IMR-90 (cell line): Measurements from ENCODE around the gene KCTD5. TPM values are rescaled to one million over a fixed set of nuclear protein-coding genes. Genes with fewer than 3 reads are reported as not detected.
A peak's percentile ranks its signal among the peaks of the same experiment; 100 is the strongest.

Experiments used
- ATAC-seq: fragments of 200-7000 bp; cut with Tn5 transposase; 2 replicates; pipeline ENCODE4 v1.9.1; 2020; ENCODE audit warnings: low read depth, mild to moderate bottlenecking, moderate library complexity
- BruUV-seq: library from RNA; stranded (reverse); fragments of 400-500 nt; replicated peaks from 2 replicates; lab custom pipeline; 2021; lab: Mats Ljungman, UMichigan
- CTCF ChIA-PET: fragments of 300-600 bp; formaldehyde crosslinking; extraction: SDS; loops from one replicate; lab custom pipeline; 2021; ENCODE audit warnings: antibody characterized with exemption; lab: Yijun Ruan, JAX
- POLR2A ChIA-PET: fragments of 300-600 bp; sonication (Branson Sonifier 250); formaldehyde crosslinking; loops from one replicate; lab custom pipeline; 2022; ENCODE audit warnings: antibody characterized with exemption; ENCODE audit not compliant: unreplicated experiment; lab: Charles Lee
- DNase-seq: peaks from one replicate; pipeline ENCODE4 v3.0.0; 2013
- H2AFZ ChIP-seq: replicated peaks from 2 replicates; pipeline ENCODE3; 2013; ENCODE audit warnings: low read length, mild to moderate bottlenecking; ENCODE audit not compliant: poor library complexity
- H2AK5ac ChIP-seq: 2 replicates; pipeline ENCODE4 v1.6.1; 2013; ENCODE audit warnings: low read depth, low read length, inconsistent platforms
- H2AK9ac ChIP-seq: replicated peaks from 2 replicates; pipeline ENCODE3; 2013; ENCODE audit warnings: mild to moderate bottlenecking, low read depth, low read length, moderate library complexity; ENCODE audit not compliant: poor library complexity
- H2BK120ac ChIP-seq: 2 replicates; pipeline ENCODE4 v1.6.1; 2013; ENCODE audit warnings: low read depth, low read length, inconsistent platforms
- H2BK15ac ChIP-seq: 3 replicates; pipeline ENCODE4 v1.6.1; 2013; ENCODE audit warnings: low read depth, low read length, inconsistent platforms
- H2BK20ac ChIP-seq: 2 replicates; pipeline ENCODE4 v1.6.1; 2013; ENCODE audit warnings: low read depth, mild to moderate bottlenecking, inconsistent platforms, low read length, moderate library complexity
- H2BK5ac ChIP-seq: 2 replicates; pipeline ENCODE4 v1.6.1; 2013; ENCODE audit warnings: mild to moderate bottlenecking, low read depth, low read length, inconsistent platforms; ENCODE audit not compliant: poor library complexity, severe bottlenecking
- H3K14ac ChIP-seq: replicated peaks from 2 replicates; pipeline ENCODE4 v1.6.1; 2013; ENCODE audit warnings: low read depth, low read length, inconsistent platforms
- H3K18ac ChIP-seq: 2 replicates; pipeline ENCODE4 v1.6.1; 2013; ENCODE audit warnings: low read depth, low read length, control low read depth
- H3K23ac ChIP-seq: 2 replicates; pipeline ENCODE4 v1.6.1; 2013; ENCODE audit warnings: low read depth, low read length, inconsistent platforms
- H3K27ac ChIP-seq: 2 replicates; pipeline ENCODE4 v1.5.1; 2013; ENCODE audit warnings: mild to moderate bottlenecking, control low read depth, low read length; ENCODE audit not compliant: insufficient read depth
- H3K27me3 ChIP-seq: 2 replicates; pipeline ENCODE4 v1.6.1; 2013; ENCODE audit warnings: low read length; ENCODE audit not compliant: control insufficient read depth, insufficient read depth
- H3K36me3 ChIP-seq: 2 replicates; pipeline ENCODE4 v1.6.1; 2013; ENCODE audit warnings: low read length, mixed read lengths; ENCODE audit not compliant: control insufficient read depth, insufficient read depth
- H3K4ac ChIP-seq: 2 replicates; pipeline ENCODE4 v1.6.1; 2013; ENCODE audit warnings: low read depth, low read length, inconsistent platforms
- H3K4me1 ChIP-seq: 2 replicates; pipeline ENCODE4 v1.6.1; 2013; ENCODE audit warnings: low read length, mixed read lengths; ENCODE audit not compliant: control insufficient read depth, insufficient read depth
- H3K4me2 ChIP-seq: 2 replicates; pipeline ENCODE4 v1.6.1; 2013; ENCODE audit warnings: low read depth, mild to moderate bottlenecking, control low read depth, low read length, moderate library complexity
- H3K4me3 ChIP-seq: 2 replicates; pipeline ENCODE4 v1.5.1; 2013; ENCODE audit warnings: low read depth, mild to moderate bottlenecking, control low read depth, low read length, moderate library complexity; ENCODE audit not compliant: insufficient read depth
- H3K56ac ChIP-seq: 2 replicates; pipeline ENCODE4 v1.6.1; 2013; ENCODE audit warnings: low read length, inconsistent platforms; ENCODE audit not compliant: insufficient read depth; ENCODE audit errors: extremely low read depth
- H3K79me1 ChIP-seq, 2 experiments: 2 replicates each; pipeline ENCODE4 v1.6.1; 2013; ENCODE audit warnings: low read length in 2 of 2, inconsistent platforms in 1 of 2, low read depth in 1 of 2
- H3K9ac ChIP-seq: 2 replicates; pipeline ENCODE4 v1.6.1; 2013; ENCODE audit warnings: low read depth, low read length, control low read depth
- H3K9me1 ChIP-seq: 2 replicates; pipeline ENCODE4 v1.6.1; 2013; ENCODE audit warnings: low read length, inconsistent platforms; ENCODE audit not compliant: insufficient read depth
- H3K9me3 ChIP-seq: 2 replicates; pipeline ENCODE4 v1.6.1; 2013; ENCODE audit warnings: low read length; ENCODE audit not compliant: control insufficient read depth, insufficient read depth
- H4K20me1 ChIP-seq: 2 replicates; pipeline ENCODE4 v1.6.1; 2013; ENCODE audit warnings: low read length, inconsistent platforms; ENCODE audit not compliant: insufficient read depth
- H4K5ac ChIP-seq: 2 replicates; pipeline ENCODE4 v1.6.1; 2013; ENCODE audit warnings: mild to moderate bottlenecking, low read depth, low read length, control low read depth
- H4K8ac ChIP-seq, 2 experiments: 2 replicates each; pipeline ENCODE4 v1.6.1; 2013; ENCODE audit warnings: low read depth in 2 of 2, low read length in 2 of 2, control low read depth in 1 of 2, inconsistent platforms in 1 of 2
- H4K91ac ChIP-seq: 2 replicates; pipeline ENCODE4 v1.6.1; 2013; ENCODE audit warnings: low read depth, low read length, inconsistent platforms; ENCODE audit not compliant: insufficient read depth
- CEBPB ChIP-seq: IDR thresholded peaks from 2 replicates; pipeline ENCODE4 v1.6.1; 2012; ENCODE audit warnings: low read depth, low read length, improper control_type of control experiment
- CHD1 ChIP-seq: IDR thresholded peaks from 2 replicates; pipeline ENCODE4 v1.6.1; 2012; ENCODE audit warnings: low read depth, low read length, improper control_type of control experiment
- MAZ ChIP-seq: IDR thresholded peaks from 2 replicates; pipeline ENCODE4 v1.6.1; 2012; ENCODE audit warnings: low read depth, mild to moderate bottlenecking, low read length, improper control_type of control experiment, moderate library complexity, borderline replicate concordance
- NFE2L2 ChIP-seq: fragments of 150-350 bp; IDR thresholded peaks from 2 replicates; pipeline ENCODE4 v1.6.1; 2016; ENCODE audit warnings: low read depth, mild to moderate bottlenecking, low read length
- RFX5 ChIP-seq: IDR thresholded peaks from 2 replicates; pipeline ENCODE4 v1.8.0; 2012; ENCODE audit warnings: low read depth, mild to moderate bottlenecking, low read length, moderate library complexity
- WGBS, 2 experiments: methylation state at CpG; one replicate each; pipeline versions ENCODE4 v1.1.5 to v1.1.7; 2013; ENCODE audit warnings: missing lambda C conversion rate in 2 of 2; ENCODE audit not compliant: insufficient read length in 1 of 2; ENCODE audit errors: extremely low coverage in 2 of 2; 5-methylcytosine and 5-hydroxymethylcytosine counted together
- dilution Hi-C: fragments of 300-500 bp; cut with HindIII; formaldehyde crosslinking; loops from one replicate; pipeline ENCODE4 v1.14.3; 2018; ENCODE audit warnings: low sequenced_read_pairs; ENCODE audit not compliant: unreplicated experiment
- in situ Hi-C: fragments of 300-500 bp; cut with MboI; formaldehyde crosslinking; loops from 3 replicates; pipeline ENCODE4 v1.14.3; 2019; ENCODE audit warnings: low sequenced_read_pairs, inconsistent platforms, mixed read lengths
- intact Hi-C: fragments of 100-400 bp; cut with micrococcal nuclease; formaldehyde crosslinking; loops from 2 replicates; pipeline ENCODE4 v1.10.0; 2022
- polyA plus RNA-seq, 3 experiments: library from polyadenylated mRNA; depleted of rRNA; stranded (reverse); fragments of >200 nt; gene quantifications; 2 replicates each; pipeline ENCODE4 v1.2.3, GENCODE V29; 2012; ENCODE audit warnings: low replicate concordance in 1 of 3
- total RNA-seq: library from RNA; depleted of rRNA; stranded (reverse); fragments of >200 nt; gene quantifications from 2 replicates; pipeline ENCODE4 v1.2.3, GENCODE V29; 2012

KCTD5 gene
- total and polyA plus RNA-seq, 2 of the 4 experiments (the other 2 are of a cell fraction) = 17.2 to 56.2 TPM

DNA sequence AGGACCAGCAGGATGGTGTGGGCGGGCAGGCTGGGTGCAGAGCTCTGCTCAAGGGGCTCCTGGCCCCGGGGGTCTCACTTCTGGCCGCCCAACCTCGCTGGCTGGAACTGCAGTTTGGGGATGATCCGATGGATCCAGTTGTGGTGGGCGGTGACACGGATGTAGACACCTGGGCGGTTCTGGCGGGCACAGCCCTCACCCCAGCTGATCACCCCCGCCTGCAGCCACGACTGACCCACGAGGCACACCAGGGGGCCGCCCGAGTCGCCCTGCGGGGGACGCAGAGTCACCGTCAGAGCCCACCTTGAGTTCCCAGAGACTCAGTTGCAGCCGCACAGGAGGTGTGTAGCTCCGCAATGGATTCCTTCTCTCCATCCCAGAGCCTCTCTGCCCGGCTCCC lies 30.2 kb downstream of the KCTD5 start:
- no peak overlapping the region for H4K5ac ChIP-seq
- no peaks in the 10 kb centered on the region for H3K9me1 ChIP-seq
- H3K14ac ChIP-seq = no peak overlapping the region
- no peak overlapping the region for H4K91ac ChIP-seq
- H2AK5ac ChIP-seq = no peak overlapping the region
- DNase-seq (no peak), ATAC-seq (no peak)
- dilution Hi-C loops (no loop called here), in situ Hi-C loops (no loop called here), intact Hi-C loops (no loop called here)
- H3K27ac ChIP-seq = no peak overlapping the region
- H3K4me3 ChIP-seq = no peak overlapping the region
- H3K9me3 ChIP-seq = no peaks in the 10 kb centered on the region
- no TSS peak for BruUV-seq
- TF ChIP-seq MAZ (no peak), RFX5 (no peak), CHD1 (no peak), NFE2L2 (no peak), CEBPB (no peak)
- no peak overlapping the region for H3K56ac ChIP-seq
- no peak overlapping the region for H2BK15ac ChIP-seq
- no peaks in the 10 kb centered on the region; a peak in 1 of 4 replicates for H3K79me1 ChIP-seq
- H3K4me1 ChIP-seq = no peaks in the 10 kb centered on the region
- H4K8ac ChIP-seq = no peak overlapping the region
- H2AK9ac ChIP-seq = peak overlapping the region; percentile 78
- no peak overlapping the region for H2BK5ac ChIP-seq
- no peak overlapping the region for H3K23ac ChIP-seq
- POLR2A ChIA-PET = no interaction called here
- no peak overlapping the region for H3K4ac ChIP-seq
- H4K20me1 ChIP-seq = peaks cover 7% of the 10 kb centered on the region
- H3K9ac ChIP-seq = no peak overlapping the region
- CTCF ChIA-PET = no interaction called here
- no peaks in the 10 kb centered on the region for H3K27me3 ChIP-seq
- 85% methylated on average over 12 of the region's 21 CpGs; no CpG with 5 or more reads in 1 of the 2 experiments for WGBS, 2 experiments
- peaks cover 12% of the 10 kb centered on the region for H3K36me3 ChIP-seq
- no peak overlapping the region for H2BK120ac ChIP-seq
- no peak overlapping the region for H3K18ac ChIP-seq
- H3K4me2 ChIP-seq = no peak overlapping the region
- no peak overlapping the region for H2BK20ac ChIP-seq
- H2AFZ ChIP-seq = no peak overlapping the region
